ENCODE data around the gene LDB3.

LDB3 gene

GRCh38 chr10:86687750-86688149 lies 19.4 kb downstream of the LDB3 start:
- no peak for DNase-seq

- DNase-seq = peak in 1 of 2 experiments; percentile 32
Measured at GRCh38 chr10:86688398-86688921, 20.1 kb downstream of the LDB3 start.

GRCh38 chr10:86689146-86689545 lies 20.8 kb downstream of the LDB3 start:
- no peak for DNase-seq

- DNase-seq = no peak
Measured at GRCh38 chr10:86690231-86690630, 21.9 kb downstream of the LDB3 start.

GRCh38 chr10:86690657-86691084 lies 22.4 kb downstream of the LDB3 start:
- DNase-seq = no peak

GRCh38 chr10:86691333-86692022 lies 23.2 kb downstream of the LDB3 start:
- DNase-seq = no peak

- DNase-seq = no peak
Measured at GRCh38 chr10:86692023-86692514, 23.8 kb downstream of the LDB3 start.

GRCh38 chr10:86692664-86693063 lies 24.4 kb downstream of the LDB3 start:
- DNase-seq = no peak

GRCh38 chr10:86693275-86693674 lies 25.0 kb downstream of the LDB3 start:
- no peak for DNase-seq

- DNase-seq = no peak
Measured at GRCh38 chr10:86693721-86694369, 25.5 kb downstream of the LDB3 start.

- no peak for DNase-seq
Measured at GRCh38 chr10:86698207-86698940, 30.1 kb downstream of the LDB3 start.

GRCh38 chr10:86699125-86699524 lies 30.8 kb downstream of the LDB3 start:
- no peak for DNase-seq

- DNase-seq = no peak
Measured at GRCh38 chr10:86699541-86699940, 31.2 kb downstream of the LDB3 start.

- no peak for DNase-seq
Measured at GRCh38 chr10:86699991-86700840, 31.9 kb downstream of the LDB3 start.

- no peak for DNase-seq
Measured at GRCh38 chr10:86700851-86701617, 32.7 kb downstream of the LDB3 start.

- DNase-seq = no peak
Measured at GRCh38 chr10:86703176-86703575, 34.9 kb downstream of the LDB3 start.

- DNase-seq = no peak
Measured at GRCh38 chr10:86705139-86705538, 36.8 kb downstream of the LDB3 start.

GRCh38 chr10:86705905-86706304 lies 37.6 kb downstream of the LDB3 start:
- DNase-seq = no peak

- no peak for DNase-seq
Measured at GRCh38 chr10:86706401-86706841, 38.1 kb downstream of the LDB3 start.

GRCh38 chr10:86706977-86707376 lies 38.7 kb downstream of the LDB3 start:
- DNase-seq = no peak

GRCh38 chr10:86707505-86707904 lies 39.2 kb downstream of the LDB3 start:
- no peak for DNase-seq
